Sigmoid colon (tissue), 3 donors: Measurements from ENCODE around the gene TMPRSS13.

Experiments
- POLR2A ChIP-seq, 2 donors: fragments of 450-650 bp; IDR thresholded peaks; one replicate each; pipeline ENCODE4 v1.6.1; 2016; ENCODE audit warnings: antibody characterized with exemption in 2 of 2, mild to moderate bottlenecking in 2 of 2, moderate library complexity in 2 of 2
- TF ChIP-seq, protein P1 (sequence below), 4 experiments: fragments of 450-650 bp in 3 of 4; fragments of 200-600 bp in 1 of 4; IDR thresholded peaks; one replicate each; pipeline ENCODE4 v1.5.1; 2016 to 2019; ENCODE audit warnings: antibody characterized with exemption in 4 of 4, mild to moderate bottlenecking in 3 of 4, moderate library complexity in 2 of 4

DNA sequence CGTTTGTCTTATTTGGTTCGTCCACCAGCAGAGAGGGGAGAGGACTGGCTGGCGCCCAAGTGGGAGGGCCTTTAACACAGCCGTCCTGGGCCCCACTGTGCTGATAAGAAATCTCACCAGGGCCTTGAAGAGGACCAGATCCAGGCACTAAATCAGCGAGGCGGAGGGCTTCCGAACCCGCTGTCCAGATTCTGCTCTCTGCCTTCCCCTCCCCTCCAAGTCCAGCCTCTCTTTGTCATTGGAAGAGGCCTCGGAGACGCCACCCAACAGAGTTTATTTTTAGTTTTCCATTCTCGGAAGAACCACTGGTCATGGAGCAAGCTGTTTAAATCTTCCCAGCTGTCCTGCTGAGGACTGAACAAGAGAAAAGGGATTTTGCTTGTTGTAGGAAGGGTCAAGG, 43.4 kb downstream of the TMPRSS13 start:
- TF ChIP-seq, protein P1, sequence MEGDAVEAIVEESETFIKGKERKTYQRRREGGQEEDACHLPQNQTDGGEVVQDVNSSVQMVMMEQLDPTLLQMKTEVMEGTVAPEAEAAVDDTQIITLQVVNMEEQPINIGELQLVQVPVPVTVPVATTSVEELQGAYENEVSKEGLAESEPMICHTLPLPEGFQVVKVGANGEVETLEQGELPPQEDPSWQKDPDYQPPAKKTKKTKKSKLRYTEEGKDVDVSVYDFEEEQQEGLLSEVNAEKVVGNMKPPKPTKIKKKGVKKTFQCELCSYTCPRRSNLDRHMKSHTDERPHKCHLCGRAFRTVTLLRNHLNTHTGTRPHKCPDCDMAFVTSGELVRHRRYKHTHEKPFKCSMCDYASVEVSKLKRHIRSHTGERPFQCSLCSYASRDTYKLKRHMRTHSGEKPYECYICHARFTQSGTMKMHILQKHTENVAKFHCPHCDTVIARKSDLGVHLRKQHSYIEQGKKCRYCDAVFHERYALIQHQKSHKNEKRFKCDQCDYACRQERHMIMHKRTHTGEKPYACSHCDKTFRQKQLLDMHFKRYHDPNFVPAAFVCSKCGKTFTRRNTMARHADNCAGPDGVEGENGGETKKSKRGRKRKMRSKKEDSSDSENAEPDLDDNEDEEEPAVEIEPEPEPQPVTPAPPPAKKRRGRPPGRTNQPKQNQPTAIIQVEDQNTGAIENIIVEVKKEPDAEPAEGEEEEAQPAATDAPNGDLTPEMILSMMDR (IDR thresholded peaks at IDR 0.05), result no peak
- TF ChIP-seq POLR2A (IDR thresholded peaks at IDR 0.05), result peak in 1 of 2 donors; percentile 9
